ENCODE measurements around the gene ARHGAP31. TPM values are rescaled to one million over a fixed set of nuclear protein-coding genes. Genes with fewer than 3 reads are reported as not detected.
"Not testable (repeated sequence)": the region's sequence is repeated elsewhere in the genome, so short reads cannot be mapped to it uniquely, and the experiment has no call there.

The ARHGAP31 gene
- total RNA-seq, 4 donors from 2014 or later: 2.7 to 9.3 (median 7.6) TPM

GRCh38 chr3:119257654-119258410 is 36.4 kb upstream of the ARHGAP31 start:
- H3K27ac ChIP-seq: peak overlapping the region; percentile 71 to 86 (median 80)
- WGBS, 2 donors: 30 to 49% methylated on average over 8 of the region's 8 CpGs
- no peak for DNase-seq
- TF ChIP-seq POLR2A (IDR thresholded peaks at IDR 0.05) (no peak), CTCF (IDR thresholded peaks at IDR 0.05) (no peak)
- intact Hi-C loops (cut with DNase I): no loop called here
- no peaks in the 10 kb centered on the region for H3K27me3 ChIP-seq
- no peaks in the 10 kb centered on the region for H3K36me3 ChIP-seq
- peaks cover 0 to 27% (median 10%) of the 10 kb centered on the region in 3 donors for H3K4me1 ChIP-seq
- peak overlapping the region in 1 of 4 donors; percentile 20 for H3K4me3 ChIP-seq
- no peaks in the 10 kb centered on the region for H3K9me3 ChIP-seq

GRCh38 chr3:119258915-119259314 is 35.3 kb upstream of the ARHGAP31 start:
- peaks cover 0 to 27% (median 10%) of the 10 kb centered on the region in 3 donors for H3K4me1 ChIP-seq
- H3K27me3 ChIP-seq: no peaks in the 10 kb centered on the region
- TF ChIP-seq CTCF (IDR thresholded peaks at IDR 0.05) (no peak), POLR2A (IDR thresholded peaks at IDR 0.05) (no peak)
- H3K9me3 ChIP-seq: no peaks in the 10 kb centered on the region
- H3K36me3 ChIP-seq: no peaks in the 10 kb centered on the region
- 0 to 6% methylated on average over 1 of the region's 1 CpG for WGBS, 2 donors
- no peak for DNase-seq
- no peak overlapping the region for H3K4me3 ChIP-seq
- peak overlapping the region in 3 of 4 donors; percentile 78 to 86 (median 82) for H3K27ac ChIP-seq
- intact Hi-C loops (cut with DNase I): no loop called here

DNA sequence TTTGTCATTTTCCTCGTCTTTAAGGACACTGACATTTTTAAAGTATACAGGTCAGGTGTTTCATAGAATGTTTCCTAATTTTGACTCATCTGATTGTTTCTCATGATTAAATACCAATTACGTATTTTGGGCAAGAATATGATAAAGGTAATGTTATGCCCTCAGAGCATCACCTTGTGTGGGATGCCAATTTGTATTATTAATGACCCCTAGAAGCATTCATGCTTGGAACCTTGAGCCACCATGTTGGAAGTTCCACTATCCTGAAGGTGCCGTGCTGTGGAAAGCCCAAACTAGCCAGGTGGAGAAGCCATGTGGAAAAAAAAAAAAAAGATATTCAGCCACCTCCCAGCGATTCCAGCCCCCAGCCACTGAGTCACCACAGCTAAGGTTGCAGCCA is 34.4 kb upstream of the ARHGAP31 start:
- H3K4me3 ChIP-seq: no peak overlapping the region
- WGBS, 2 donors: 91 to 96% methylated on average over 4 of the region's 4 CpGs
- H3K4me1 ChIP-seq: peaks cover 0 to 27% (median 10%) of the 10 kb centered on the region in 3 donors
- intact Hi-C loops (cut with DNase I): no loop called here
- H3K27ac ChIP-seq: no peak overlapping the region
- TF ChIP-seq CTCF (IDR thresholded peaks at IDR 0.05): no peak
- TF ChIP-seq POLR2A (IDR thresholded peaks at IDR 0.05): no peak
- no peak for DNase-seq
- H3K27me3 ChIP-seq: no peaks in the 10 kb centered on the region
- H3K9me3 ChIP-seq: no peaks in the 10 kb centered on the region
- H3K36me3 ChIP-seq: no peaks in the 10 kb centered on the region

- no peak overlapping the region for H3K4me3 ChIP-seq
- no peak for TF ChIP-seq CTCF (IDR thresholded peaks at IDR 0.05)
- no peak for TF ChIP-seq POLR2A (IDR thresholded peaks at IDR 0.05)
- DNase-seq: no peak
- intact Hi-C loops (cut with DNase I): no loop called here
- H3K9me3 ChIP-seq: no peaks in the 10 kb centered on the region
- peaks cover 0 to 27% (median 10%) of the 10 kb centered on the region in 3 donors for H3K4me1 ChIP-seq
- WGBS, 2 donors: 56 to 63% methylated on average over 6 of the region's 6 CpGs
- H3K27me3 ChIP-seq: no peaks in the 10 kb centered on the region
- no peak overlapping the region for H3K27ac ChIP-seq
- no peaks in the 10 kb centered on the region for H3K36me3 ChIP-seq
Measured at GRCh38 chr3:119261055-119261454, 33.1 kb upstream of the ARHGAP31 start.

- WGBS, 2 donors: 73 to 85% methylated on average over 2 of the region's 2 CpGs
- H3K27ac ChIP-seq; intact Hi-C loops (cut with DNase I); H3K4me1 ChIP-seq; DNase-seq; H3K36me3 ChIP-seq; H3K9me3 ChIP-seq; H3K27me3 ChIP-seq; H3K4me3 ChIP-seq: not testable (repeated sequence)
Measured at GRCh38 chr3:119270212-119270611, 24.0 kb upstream of the ARHGAP31 start.

All from esophagus squamous epithelium (tissue), 5 donors.